Breast epithelium (tissue), 3 donors: ENCODE measurements around the gene IL21R.

Experiments
- CTCF ChIP-seq, 3 donors: fragments of 450-650 bp; IDR thresholded peaks; one replicate each; pipeline ENCODE4 v1.5.1; 2016 to 2017; ENCODE audit warnings: antibody characterized with exemption in 3 of 3, mild to moderate bottlenecking in 3 of 3, moderate library complexity in 3 of 3
- POLR2AphosphoS5 ChIP-seq, 3 donors: sonication (generic); formaldehyde crosslinking; IDR thresholded peaks; one replicate each; pipeline ENCODE4 v1.6.1; 2017; ENCODE audit warnings: antibody characterized with exemption in 3 of 3

DNA sequence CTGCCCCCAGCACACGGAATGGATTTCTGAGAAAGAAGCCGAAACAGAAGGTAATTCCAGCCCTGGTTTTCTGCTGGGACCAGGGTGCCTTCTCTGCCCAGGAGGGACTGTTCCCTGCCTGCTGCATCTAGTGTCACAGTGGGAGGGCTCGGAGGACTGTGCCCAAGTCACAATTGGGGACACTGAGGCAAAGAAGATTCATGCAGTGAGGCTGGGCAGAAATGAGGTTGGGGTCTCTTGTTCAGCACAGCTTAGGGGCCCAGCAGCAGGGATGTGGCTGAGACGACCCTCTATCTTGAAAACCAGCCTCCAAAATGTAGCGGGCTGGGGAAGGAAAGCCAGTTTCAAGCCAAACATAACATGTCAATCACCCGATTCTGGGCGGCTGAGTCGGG is 592 bp downstream of the IL21R start:
- no peak for TF ChIP-seq CTCF (IDR thresholded peaks at IDR 0.05)
- no peak for TF ChIP-seq POLR2AphosphoS5 (IDR thresholded peaks at IDR 0.05)
